Measurements from ENCODE around the gene ESYT2. TPM values are rescaled to one million over a fixed set of nuclear protein-coding genes. Genes with fewer than 3 reads are reported as not detected.

Gene ESYT2
- total RNA-seq, 4 donors from 2014 or later = 68.3 to 95.8 (median 82.6) TPM

- no peak for DNase-seq (ENCODE audit: low spot score in 2 of 2)
- peak overlapping the region; percentile 4 for H3K4me3 ChIP-seq
These were observed 13.0 kb downstream of the ESYT2 start for GRCh38 chr7:158816271-158816670.

GRCh38 chr7:158815800-158816128 is 13.5 kb downstream of the ESYT2 start:
- Histone ChIP-seq H3K4me1 (peaks cover 89% of the 10 kb centered on the region), H3K36me3 (no peaks in the 10 kb centered on the region), H3K9me3 (no peaks in the 10 kb centered on the region), H3K27me3 (no peaks in the 10 kb centered on the region), H3K4me3 (peak overlapping the region; percentile 4), H3K27ac (peak overlapping the region; percentile 94)
- WGBS = 85% methylated on average over 6 of the region's 6 CpGs
- TF ChIP-seq POLR2A (IDR thresholded peaks at IDR 0.05) (no peak), EP300 (IDR thresholded peaks at IDR 0.05) (no peak), POLR2AphosphoS5 (IDR thresholded peaks at IDR 0.05) (no peak), CTCF (IDR thresholded peaks at IDR 0.05) (no peak)
- no peak for DNase-seq (ENCODE audit: low spot score in 2 of 2)

More at GRCh38 chr7:158816271-158816670, 13.0 kb downstream of the ESYT2 start:
- TF ChIP-seq POLR2A (IDR thresholded peaks at IDR 0.05) (no peak), POLR2AphosphoS5 (IDR thresholded peaks at IDR 0.05) (peak in 1 of 3 donors; percentile 14), EP300 (IDR thresholded peaks at IDR 0.05) (no peak)
- H3K36me3 ChIP-seq = no peaks in the 10 kb centered on the region
- 30% methylated on average over 3 of the region's 3 CpGs for WGBS
- peak overlapping the region; percentile 94 for H3K27ac ChIP-seq
- no peaks in the 10 kb centered on the region for H3K9me3 ChIP-seq
- no peaks in the 10 kb centered on the region for H3K27me3 ChIP-seq
- H3K4me1 ChIP-seq = peaks cover 89% of the 10 kb centered on the region

- H3K27me3 ChIP-seq = no peaks in the 10 kb centered on the region
- H3K4me1 ChIP-seq = peaks cover 88% of the 10 kb centered on the region
- no peak for TF ChIP-seq POLR2A (IDR thresholded peaks at IDR 0.05)
- no peak for TF ChIP-seq CTCF (IDR thresholded peaks at IDR 0.05)
- no peak for TF ChIP-seq POLR2AphosphoS5 (IDR thresholded peaks at IDR 0.05)
- TF ChIP-seq EP300 (IDR thresholded peaks at IDR 0.05) = no peak
- H3K4me3 ChIP-seq = no peak overlapping the region
- 52% methylated on average over 7 of the region's 7 CpGs for WGBS
- H3K9me3 ChIP-seq = no peaks in the 10 kb centered on the region
- H3K27ac ChIP-seq = peak overlapping the region; percentile 94
- DNase-seq (ENCODE audit: low spot score in 2 of 2) = no peak
- H3K36me3 ChIP-seq = no peaks in the 10 kb centered on the region
These were observed 14.1 kb downstream of the ESYT2 start for GRCh38 chr7:158815083-158815799.

- WGBS = 86% methylated on average over 2 of the region's 2 CpGs
- no peaks in the 10 kb centered on the region for H3K9me3 ChIP-seq
- H3K4me1 ChIP-seq = peaks cover 83% of the 10 kb centered on the region
- H3K4me3 ChIP-seq = no peak overlapping the region
- no peak for TF ChIP-seq CTCF (IDR thresholded peaks at IDR 0.05)
- no peak for TF ChIP-seq POLR2AphosphoS5 (IDR thresholded peaks at IDR 0.05)
- TF ChIP-seq EP300 (IDR thresholded peaks at IDR 0.05) = no peak
- no peak for TF ChIP-seq POLR2A (IDR thresholded peaks at IDR 0.05)
- H3K27me3 ChIP-seq = no peaks in the 10 kb centered on the region
- no peak for DNase-seq (ENCODE audit: low spot score in 2 of 2)
- H3K36me3 ChIP-seq = no peaks in the 10 kb centered on the region
- H3K27ac ChIP-seq = peak overlapping the region; percentile 94
These were observed 14.7 kb downstream of the ESYT2 start for GRCh38 chr7:158814637-158815036.

- no peak overlapping the region for H3K27ac ChIP-seq
These were observed 16.6 kb downstream of the ESYT2 start for GRCh38 chr7:158812684-158813083.

More at GRCh38 chr7:158812684-158813083, 16.6 kb downstream of the ESYT2 start:
- 85% methylated on average over 5 of the region's 5 CpGs for WGBS
- peaks cover 64% of the 10 kb centered on the region for H3K4me1 ChIP-seq
- H3K9me3 ChIP-seq = no peaks in the 10 kb centered on the region
- H3K27me3 ChIP-seq = no peaks in the 10 kb centered on the region
- no peak overlapping the region for H3K4me3 ChIP-seq
- TF ChIP-seq EP300 (IDR thresholded peaks at IDR 0.05) (no peak), POLR2AphosphoS5 (IDR thresholded peaks at IDR 0.05) (no peak), POLR2A (IDR thresholded peaks at IDR 0.05) (no peak), CTCF (IDR thresholded peaks at IDR 0.05) (no peak)
- peaks cover 6% of the 10 kb centered on the region for H3K36me3 ChIP-seq
- no peak for DNase-seq (ENCODE audit: low spot score in 2 of 2)
